Glomerular endothelial cell (primary cell): ENCODE measurements around the gene CAMK1D. TPM values are rescaled to one million over a fixed set of nuclear protein-coding genes. Genes with fewer than 3 reads are reported as not detected.

ENCODE experiments used
- DNase-seq: peaks from one replicate; pipeline ENCODE4 v3.0.0-alpha.2; 2011; ENCODE audit warnings: low read depth, low spot score; ENCODE audit errors: extremely low read depth
- total RNA-seq: library from RNA; depleted of rRNA; stranded (reverse); fragments of >200 nt; gene quantifications from 2 replicates; pipeline ENCODE4 v1.2.3, GENCODE V29; 2015

CAMK1D gene
- total RNA-seq, 1 donor from 2014 or later, result 2.0 TPM

- peak; percentile 66 for DNase-seq
Measured at GRCh38 chr10:12614177-12614995, 265.0 kb downstream of the CAMK1D start.

- no peak for DNase-seq
Measured at GRCh38 chr10:12615296-12616220, 266.2 kb downstream of the CAMK1D start.

- DNase-seq, result no peak
Measured at GRCh38 chr10:12617191-12618175, 268.1 kb downstream of the CAMK1D start.

GRCh38 chr10:12622016-12622415 is 272.7 kb downstream of the CAMK1D start:
- DNase-seq, result no peak

GRCh38 chr10:12622691-12623090 is 273.3 kb downstream of the CAMK1D start:
- no peak for DNase-seq

- DNase-seq, result no peak
Measured at GRCh38 chr10:12625393-12626023, 276.2 kb downstream of the CAMK1D start.

GRCh38 chr10:12628153-12628552 is 278.8 kb downstream of the CAMK1D start:
- DNase-seq, result no peak

GRCh38 chr10:12628964-12629766 is 279.8 kb downstream of the CAMK1D start:
- DNase-seq, result no peak

- no peak for DNase-seq
Measured at GRCh38 chr10:12629767-12630165, 280.4 kb downstream of the CAMK1D start.

- DNase-seq, result no peak
Measured at GRCh38 chr10:12631216-12631615, 281.9 kb downstream of the CAMK1D start.

- DNase-seq, result no peak
Measured at GRCh38 chr10:12631787-12632562, 282.6 kb downstream of the CAMK1D start.

- no peak for DNase-seq
Measured at GRCh38 chr10:12633776-12634620, 284.7 kb downstream of the CAMK1D start.

GRCh38 chr10:12634621-12634931 is 285.2 kb downstream of the CAMK1D start:
- DNase-seq, result no peak

- DNase-seq, result no peak
Measured at GRCh38 chr10:12635127-12635541, 285.8 kb downstream of the CAMK1D start.

GRCh38 chr10:12636571-12636970 is 287.2 kb downstream of the CAMK1D start:
- no peak for DNase-seq

GRCh38 chr10:12637649-12638048 is 288.3 kb downstream of the CAMK1D start:
- no peak for DNase-seq

GRCh38 chr10:12638103-12638502 is 288.8 kb downstream of the CAMK1D start:
- no peak for DNase-seq

GRCh38 chr10:12638781-12639180 is 289.4 kb downstream of the CAMK1D start:
- no peak for DNase-seq
